CD1c-positive myeloid dendritic cell (primary cell): ENCODE data around the gene AEN.
"Not testable (repeated sequence)": the region's sequence is repeated elsewhere in the genome, so short reads cannot be mapped to it uniquely, and the experiment has no call there.

Experiments
- DNase-seq: peaks from one replicate; pipeline ENCODE4 v3.0.0-alpha.2; 2016; ENCODE audit errors: extremely low spot score

Gene AEN

DNA sequence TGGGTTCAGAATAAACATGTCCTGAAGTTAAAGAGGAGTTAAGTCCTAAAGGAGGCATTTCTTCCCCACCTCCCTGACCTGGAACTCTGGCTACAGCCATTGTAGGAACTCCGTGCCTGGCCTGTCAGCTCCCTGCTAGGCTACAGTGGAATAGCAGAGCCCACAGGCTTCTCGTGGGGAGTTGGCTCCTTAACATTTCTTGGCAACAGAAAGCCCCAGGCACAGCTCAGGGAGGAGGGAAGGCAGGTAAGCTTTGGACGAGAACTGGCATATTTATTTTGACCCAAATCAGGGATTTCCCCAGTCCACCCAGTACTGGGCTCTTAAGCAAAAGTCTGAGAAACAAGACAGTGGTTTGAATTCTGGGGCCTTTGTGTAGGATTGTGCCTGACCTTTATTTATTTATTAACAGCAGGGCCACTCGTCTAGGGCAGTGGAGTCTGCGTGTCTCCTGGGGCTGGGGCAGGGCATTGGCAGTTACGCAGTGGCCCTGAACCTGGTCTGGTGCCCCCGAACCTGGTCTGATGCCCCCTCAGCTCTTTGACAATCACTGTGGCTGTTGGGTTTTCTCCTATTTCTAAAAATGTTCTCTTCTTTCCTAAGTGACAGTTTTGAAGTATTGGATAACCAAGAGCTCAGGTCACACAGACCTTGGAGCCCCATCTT is 9.8 kb downstream of the AEN start:
- DNase-seq: no peak

DNA sequence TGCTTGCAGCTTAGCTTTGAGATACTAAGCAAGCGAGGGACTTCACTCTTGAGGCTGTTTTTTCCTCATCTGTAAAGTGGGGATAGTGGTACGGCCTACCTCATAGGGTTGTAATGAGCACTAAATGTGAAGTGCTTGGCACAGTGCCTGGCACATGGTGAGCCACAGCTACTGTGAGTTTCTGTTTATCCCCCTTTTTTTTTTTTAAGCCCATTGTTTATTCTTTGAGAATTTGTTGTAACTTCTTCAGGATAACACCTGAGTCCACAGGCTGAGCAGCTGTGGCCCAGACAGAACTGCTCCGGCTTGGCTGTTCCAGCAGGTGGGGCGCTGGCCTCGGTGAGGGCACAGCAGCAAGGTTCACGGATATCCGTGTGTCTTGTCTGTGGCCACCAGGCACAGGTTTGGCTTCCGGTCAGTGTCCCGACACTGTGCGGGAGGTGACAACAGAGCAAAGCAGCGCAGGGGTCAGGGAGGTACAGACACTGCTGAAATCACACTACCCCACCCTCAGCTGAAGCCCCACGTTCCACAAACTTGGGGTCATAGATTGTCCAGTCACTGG is 10.4 kb downstream of the AEN start:
- DNase-seq: no peak

GRCh38 chr15:88632797-88633196 is 11.7 kb downstream of the AEN start:
- not testable (repeated sequence) for DNase-seq

GRCh38 chr15:88634449-88634848 is 13.3 kb downstream of the AEN start:
- no peak for DNase-seq

- peak; percentile 24 for DNase-seq
Measured at GRCh38 chr15:88635318-88635717, 14.2 kb downstream of the AEN start.

DNA sequence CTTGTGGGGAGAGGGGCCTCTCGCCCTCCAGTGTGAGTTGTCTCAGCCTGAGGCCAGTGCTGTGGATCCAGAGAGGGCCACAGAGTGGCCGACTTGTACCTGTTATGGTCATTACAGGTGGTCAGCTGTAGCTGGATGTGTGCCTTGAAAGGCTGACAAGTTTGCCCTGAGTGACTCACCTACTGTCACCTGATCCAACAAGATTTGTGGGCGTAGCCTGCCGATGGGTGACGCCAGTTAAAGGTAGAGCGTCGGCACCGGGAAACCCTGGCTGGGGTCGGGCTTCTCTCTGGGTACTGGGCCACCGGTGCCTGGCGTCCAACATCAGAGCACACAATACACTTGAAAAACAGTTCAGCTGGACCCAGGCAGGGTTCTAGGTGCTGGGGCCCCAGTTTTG is 14.9 kb downstream of the AEN start:
- DNase-seq: peak; percentile 29

GRCh38 chr15:88636654-88637053 is 15.5 kb downstream of the AEN start:
- DNase-seq: no peak

DNA sequence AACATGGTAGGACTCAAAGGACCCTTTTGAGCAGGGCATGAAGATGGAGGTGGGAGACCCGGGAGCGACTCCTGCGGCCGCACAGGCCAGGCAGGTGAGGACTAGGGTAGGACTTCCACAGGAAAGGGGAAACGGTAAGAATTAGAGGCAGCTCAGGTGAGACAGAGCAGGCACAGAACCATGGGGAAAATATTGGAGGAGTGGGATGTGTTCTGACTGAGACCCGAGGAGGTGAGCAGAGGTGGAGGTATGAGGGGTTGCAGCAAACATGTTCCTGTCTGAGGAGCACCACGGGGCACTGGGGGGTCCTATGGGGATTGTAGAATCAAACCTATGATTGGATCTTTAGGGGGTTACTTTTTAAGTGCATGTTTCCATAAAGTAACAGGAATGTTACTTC is 16.3 kb downstream of the AEN start:
- DNase-seq: no peak

- no peak for DNase-seq
Measured at GRCh38 chr15:88637841-88638625, 16.9 kb downstream of the AEN start.

DNA sequence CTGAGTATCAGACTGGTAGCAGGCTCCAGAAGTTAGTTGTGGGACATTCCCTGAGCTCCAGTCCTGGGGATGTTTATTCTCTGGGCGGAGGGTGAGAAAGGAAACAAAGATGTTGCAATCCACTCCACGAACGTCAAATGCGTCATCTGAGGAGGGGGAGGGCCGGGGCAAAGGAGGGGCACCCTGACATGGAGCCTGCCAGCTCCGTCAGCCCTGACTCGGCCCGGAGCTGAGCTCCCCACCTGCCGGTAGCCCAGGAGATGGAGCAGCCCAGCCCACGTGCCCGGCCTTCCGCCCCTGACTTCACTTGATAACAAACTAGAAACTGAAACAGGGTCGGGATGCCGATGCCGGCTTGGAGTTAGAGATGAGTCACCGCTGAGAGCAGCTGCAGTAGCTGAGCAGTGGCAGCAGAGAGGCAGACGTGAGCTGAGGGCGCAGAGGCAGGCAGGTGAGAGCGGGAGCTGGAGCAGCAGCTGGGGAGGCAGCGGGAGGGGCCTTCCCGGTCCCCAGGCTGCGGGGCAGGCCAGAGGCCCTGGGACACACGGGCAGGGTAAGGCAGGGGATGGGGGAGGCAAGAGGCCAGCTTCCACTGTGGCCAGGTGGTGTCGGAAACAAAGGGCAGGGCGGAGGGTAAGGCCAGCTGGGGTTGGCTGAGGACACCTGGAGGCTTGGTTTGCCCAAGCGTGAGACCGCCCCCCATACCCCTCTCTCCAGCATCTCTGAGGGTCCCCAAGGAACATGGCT is 17.7 kb downstream of the AEN start, which contains the start of gene ISG20:
ISG20 (plus strand) TSS at position 391 of the 747 bp plus-strand sequence; CDS start at position 742, 351 bp downstream.
- peak; percentile 92 for DNase-seq

GRCh38 chr15:88641959-88642452 is 20.9 kb downstream of the AEN start:
- DNase-seq: no peak

DNA sequence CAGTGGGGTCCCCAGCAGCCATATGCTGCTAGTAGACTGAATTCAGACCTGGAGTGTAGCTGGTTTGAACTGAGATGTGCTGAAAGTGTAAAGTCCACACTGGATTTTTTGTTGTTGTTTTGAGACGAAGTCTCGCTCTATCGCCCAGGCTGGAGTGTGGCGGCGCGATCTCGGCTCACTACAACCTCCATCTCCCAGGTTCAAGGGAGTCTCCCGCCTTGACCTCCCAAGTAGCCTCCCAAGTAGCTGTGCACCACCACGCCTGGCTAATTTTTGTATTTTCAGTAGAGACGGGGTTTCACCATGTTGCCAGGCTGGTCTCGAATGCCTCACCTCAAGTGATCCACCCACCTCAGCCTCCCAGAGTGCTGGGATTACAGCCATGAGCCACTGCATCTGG is 21.4 kb downstream of the AEN start:
- not testable (repeated sequence) for DNase-seq

DNA sequence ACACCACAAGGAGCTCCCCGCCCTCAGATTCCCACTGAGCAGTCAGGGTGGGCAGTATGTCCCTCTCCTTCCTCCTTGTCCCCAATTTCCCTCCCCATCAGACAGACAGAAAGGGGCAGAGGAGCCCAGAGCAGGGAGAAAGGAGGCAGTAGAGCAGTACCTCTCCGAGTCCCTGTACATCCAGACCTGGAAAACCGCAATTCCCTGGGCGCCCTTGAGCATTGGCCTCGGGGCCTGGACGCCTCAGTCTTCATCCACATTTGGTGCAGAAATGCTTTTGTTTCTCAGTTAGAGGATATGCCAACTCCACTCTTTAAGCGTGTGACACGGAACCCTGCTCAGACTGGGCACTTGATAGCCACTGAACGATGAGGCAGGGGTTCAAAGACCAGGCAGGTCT is 23.6 kb downstream of the AEN start:
- DNase-seq: no peak

- DNase-seq: no peak
Measured at GRCh38 chr15:88645171-88646087, 24.3 kb downstream of the AEN start.

- no peak for DNase-seq
Measured at GRCh38 chr15:88646088-88646405, 24.9 kb downstream of the AEN start.

GRCh38 chr15:88646951-88647350 is 25.8 kb downstream of the AEN start:
- DNase-seq: no peak

DNA sequence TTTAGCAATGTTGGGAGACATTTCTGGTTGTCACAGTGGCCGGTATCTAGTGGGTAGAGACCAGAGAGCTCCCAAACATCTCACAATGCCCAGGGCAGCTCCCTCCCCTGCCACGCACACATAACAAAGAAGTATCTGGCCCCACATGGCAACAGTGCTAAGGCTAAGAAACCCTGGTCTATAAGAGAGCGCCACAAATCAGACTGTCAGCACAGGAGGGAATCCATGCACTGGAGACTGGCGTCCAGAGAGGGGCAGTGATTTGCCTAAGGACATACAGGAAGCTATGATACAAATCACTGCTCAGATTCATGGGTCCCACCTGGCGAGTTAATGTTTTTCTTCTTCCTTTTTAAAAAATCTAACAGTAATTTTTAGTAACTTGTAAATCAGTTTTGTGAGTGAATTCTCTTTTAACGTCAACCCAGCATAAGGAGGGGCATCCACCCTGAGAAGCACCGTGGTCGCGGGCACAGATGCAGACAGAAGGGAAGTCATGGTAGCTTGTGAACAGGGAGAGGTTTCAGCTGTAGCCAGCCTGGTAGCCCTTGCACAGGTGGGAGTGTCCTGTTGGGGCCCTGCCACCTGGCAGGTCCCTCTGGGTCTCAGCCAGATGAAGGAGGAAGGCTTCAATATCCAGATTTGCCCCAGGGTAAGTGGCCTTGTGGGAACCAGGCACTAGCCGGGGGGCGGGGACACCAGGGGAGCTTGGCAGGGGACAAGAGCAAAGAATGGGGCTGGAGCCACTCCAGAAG is 26.4 kb downstream of the AEN start:
- DNase-seq: no peak

- DNase-seq: no peak
Measured at GRCh38 chr15:88648357-88649214, 27.4 kb downstream of the AEN start.

GRCh38 chr15:88649286-88649733 is 28.2 kb downstream of the AEN start:
- DNase-seq: peak; percentile 28
